K562 (cell line): ENCODE data around the gene CDK11B. TPM values are rescaled to one million over a fixed set of nuclear protein-coding genes. Genes with fewer than 3 reads are reported as not detected.

Experiments used
- CEBPG ChIP-seq, 3 experiments: fragments of 200-800 bp in 1 of 3; sonication (Bioruptor generic) in 1 of 3; sonication (generic) in 1 of 3; formaldehyde crosslinking in 1 of 3; IDR thresholded peaks in 2 of 3; conservative IDR thresholded peaks in 1 of 3; 2 replicates each; pipeline versions ENCODE4 v1.6.1 to v1.8.0; 2016 to 2022; ENCODE audit warnings: missing compliant biosample characterization in 2 of 3, missing genetic modification characterization in 2 of 3, mild to moderate bottlenecking in 1 of 3, missing genetic modification reagents in 1 of 3
- E2F5 ChIP-seq: sonication (generic); formaldehyde crosslinking; IDR thresholded peaks from 2 replicates; pipeline ENCODE4 v1.8.0; 2022; ENCODE audit warnings: mild to moderate bottlenecking, missing genetic modification reagents
- ESRRA ChIP-seq: fragments of 450-650 bp; IDR thresholded peaks from 2 replicates; pipeline ENCODE4 v1.6.1; 2014; ENCODE audit warnings: low read depth, mild to moderate bottlenecking, moderate library complexity, borderline replicate concordance
- ETV1 ChIP-seq: fragments of 450-650 bp; conservative IDR thresholded peaks from 2 replicates; pipeline ENCODE4 v1.6.1; 2016; ENCODE audit warnings: missing genetic modification characterization, control low read depth, low read depth, missing compliant biosample characterization
- GABPB2 ChIP-seq: fragments of 250-450 bp; sonication (Bioruptor Pico); conservative IDR thresholded peaks from 2 replicates; pipeline ENCODE4 v1.5.1; 2021; ENCODE audit warnings: mild to moderate bottlenecking
- GATAD2A ChIP-seq: fragments of 450-650 bp; IDR thresholded peaks from 2 replicates; pipeline ENCODE4 v1.6.1; 2017
- HIVEP1 ChIP-seq: fragments of 250-450 bp; sonication (Bioruptor Pico); IDR thresholded peaks from 2 replicates; pipeline ENCODE4 v1.4.0; 2020; ENCODE audit warnings: mild to moderate bottlenecking
- HLTF ChIP-seq: fragments of 450-650 bp; IDR thresholded peaks from 2 replicates; pipeline ENCODE4 v1.6.1; 2016
- ILK ChIP-seq: fragments of 450-650 bp; IDR thresholded peaks from 2 replicates; pipeline ENCODE4 v1.6.1; 2016; ENCODE audit warnings: missing genetic modification characterization, low read depth, mild to moderate bottlenecking, missing compliant biosample characterization, moderate library complexity, borderline replicate concordance
- MXI1 ChIP-seq: IDR thresholded peaks from 2 replicates; pipeline ENCODE4 v1.6.1; 2011; ENCODE audit warnings: low read depth, mild to moderate bottlenecking, improper control_type of control experiment, low read length
- RCOR1 ChIP-seq, 2 experiments: IDR thresholded peaks; 2 replicates each; pipeline ENCODE4 v1.6.1; 2012; ENCODE audit warnings: low read depth in 2 of 2, low read length in 2 of 2, borderline replicate concordance in 1 of 2, improper control_type of control experiment in 1 of 2
- TCF7 ChIP-seq: sonication (generic); IDR thresholded peaks from 2 replicates; pipeline ENCODE4 v1.6.1; 2016; ENCODE audit warnings: antibody characterized with exemption, borderline replicate concordance
- TRIM28 ChIP-seq: fragments of 450-650 bp; IDR thresholded peaks from 2 replicates; pipeline ENCODE4 v1.6.1; 2017
- ZBTB33 ChIP-seq: sonication (generic); formaldehyde crosslinking; IDR thresholded peaks from 2 replicates; pipeline ENCODE4 v1.8.1; 2023; ENCODE audit warnings: mild to moderate bottlenecking, missing genetic modification reagents
- ZNF655 ChIP-seq: fragments of 250-450 bp; sonication (Bioruptor Pico); IDR thresholded peaks from 2 replicates; pipeline ENCODE4 v1.5.0; 2021
- polyA plus RNA-seq, 8 experiments: library from polyadenylated mRNA; depleted of rRNA in 4 of 8; stranded (reverse) in 5 of 8; unstranded in 3 of 8; fragments of >200 nt; fragmentation: Nextera tagmentation in 2 of 8; fragmentation: Illumina TruSeq in 1 of 8; extraction: Ambion mirVana in 2 of 8; extraction: Trizol in 1 of 8; gene quantifications; 2 replicates each; pipeline versions ENCODE4 v1.2.1 to v1.2.3, GENCODE V29; 2011 to 2014; ENCODE audit warnings: inconsistent platforms in 1 of 8, missing spikeins in 1 of 8
- total RNA-seq, 7 experiments: library from RNA; depleted of rRNA in 6 of 7; stranded (reverse); fragments of >200 nt in 6 of 7; fragmentation: Illumina TruSeq in 2 of 7; extraction: Trizol in 2 of 7; gene quantifications; 2 replicates each; pipeline versions ENCODE4 v1.2.1 to v1.2.3, GENCODE V29; 2011 to 2021; ENCODE audit warnings: low replicate concordance in 1 of 7
- TF ChIP-seq, protein P1 (sequence below), 2 experiments: fragments of 450-650 bp in 1 of 2; IDR thresholded peaks; 2 replicates each; pipeline ENCODE4 v1.6.1; 2011 to 2017; ENCODE audit warnings: low read depth in 2 of 2, antibody characterized with exemption in 1 of 2, borderline replicate concordance in 1 of 2, low read length in 1 of 2, mild to moderate bottlenecking in 1 of 2, mixed read lengths in 1 of 2; ENCODE audit not compliant: control insufficient read depth in 1 of 2
- TF ChIP-seq, protein P2 (sequence below): fragments of 250-450 bp; sonication (Bioruptor Pico); IDR thresholded peaks from 2 replicates; pipeline ENCODE4 v1.8.0; 2022; ENCODE audit warnings: inconsistent platforms, mild to moderate bottlenecking, moderate library complexity, borderline replicate concordance
- TF ChIP-seq, protein P3 (sequence below): fragments of 250-450 bp; sonication (Bioruptor Pico); IDR thresholded peaks from 2 replicates; pipeline ENCODE4 v1.5.0; 2021

CDK11B gene
- total and polyA plus RNA-seq, 9 of the 15 experiments (the other 6 are each of a cell fraction or from before 2014, with no cell fraction given): 2.8 to 52.2 (median 19.5) TPM

GRCh38 chr1:1609822-1610485, 48.9 kb downstream of the CDK11B start (continued):
- no peak for TF ChIP-seq CEBPG (CRISPR knock-in tag; IDR thresholded peaks at IDR 0.05)
- TF ChIP-seq CEBPG (tag; conservative IDR thresholded peaks at IDR 0.05 in 1 of 2, IDR thresholded peaks at IDR 0.05 in 1 of 2): no peak
- no peak for TF ChIP-seq E2F5
- no peak for TF ChIP-seq TRIM28
- TF ChIP-seq ESRRA: no peak
- peak; percentile 84; the same call in 1 of the 2 replicates for TF ChIP-seq HIVEP1 (CRISPR knock-in tag)
- TF ChIP-seq, protein P1, sequence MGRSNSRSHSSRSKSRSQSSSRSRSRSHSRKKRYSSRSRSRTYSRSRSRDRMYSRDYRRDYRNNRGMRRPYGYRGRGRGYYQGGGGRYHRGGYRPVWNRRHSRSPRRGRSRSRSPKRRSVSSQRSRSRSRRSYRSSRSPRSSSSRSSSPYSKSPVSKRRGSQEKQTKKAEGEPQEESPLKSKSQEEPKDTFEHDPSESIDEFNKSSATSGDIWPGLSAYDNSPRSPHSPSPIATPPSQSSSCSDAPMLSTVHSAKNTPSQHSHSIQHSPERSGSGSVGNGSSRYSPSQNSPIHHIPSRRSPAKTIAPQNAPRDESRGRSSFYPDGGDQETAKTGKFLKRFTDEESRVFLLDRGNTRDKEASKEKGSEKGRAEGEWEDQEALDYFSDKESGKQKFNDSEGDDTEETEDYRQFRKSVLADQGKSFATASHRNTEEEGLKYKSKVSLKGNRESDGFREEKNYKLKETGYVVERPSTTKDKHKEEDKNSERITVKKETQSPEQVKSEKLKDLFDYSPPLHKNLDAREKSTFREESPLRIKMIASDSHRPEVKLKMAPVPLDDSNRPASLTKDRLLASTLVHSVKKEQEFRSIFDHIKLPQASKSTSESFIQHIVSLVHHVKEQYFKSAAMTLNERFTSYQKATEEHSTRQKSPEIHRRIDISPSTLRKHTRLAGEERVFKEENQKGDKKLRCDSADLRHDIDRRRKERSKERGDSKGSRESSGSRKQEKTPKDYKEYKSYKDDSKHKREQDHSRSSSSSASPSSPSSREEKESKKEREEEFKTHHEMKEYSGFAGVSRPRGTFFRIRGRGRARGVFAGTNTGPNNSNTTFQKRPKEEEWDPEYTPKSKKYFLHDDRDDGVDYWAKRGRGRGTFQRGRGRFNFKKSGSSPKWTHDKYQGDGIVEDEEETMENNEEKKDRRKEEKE (IDR thresholded peaks at IDR 0.05; ENCODE audit: borderline replicate concordance in 1 of 2, control insufficient read depth in 1 of 2, low read depth in 2 of 2, low read length in 1 of 2): no peak
- no peak for TF ChIP-seq ILK (tag)
- TF ChIP-seq, protein P2, sequence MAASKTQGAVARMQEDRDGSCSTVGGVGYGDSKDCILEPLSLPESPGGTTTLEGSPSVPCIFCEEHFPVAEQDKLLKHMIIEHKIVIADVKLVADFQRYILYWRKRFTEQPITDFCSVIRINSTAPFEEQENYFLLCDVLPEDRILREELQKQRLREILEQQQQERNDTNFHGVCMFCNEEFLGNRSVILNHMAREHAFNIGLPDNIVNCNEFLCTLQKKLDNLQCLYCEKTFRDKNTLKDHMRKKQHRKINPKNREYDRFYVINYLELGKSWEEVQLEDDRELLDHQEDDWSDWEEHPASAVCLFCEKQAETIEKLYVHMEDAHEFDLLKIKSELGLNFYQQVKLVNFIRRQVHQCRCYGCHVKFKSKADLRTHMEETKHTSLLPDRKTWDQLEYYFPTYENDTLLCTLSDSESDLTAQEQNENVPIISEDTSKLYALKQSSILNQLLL (CRISPR knock-in tag): no peak
- TF ChIP-seq, protein P3, sequence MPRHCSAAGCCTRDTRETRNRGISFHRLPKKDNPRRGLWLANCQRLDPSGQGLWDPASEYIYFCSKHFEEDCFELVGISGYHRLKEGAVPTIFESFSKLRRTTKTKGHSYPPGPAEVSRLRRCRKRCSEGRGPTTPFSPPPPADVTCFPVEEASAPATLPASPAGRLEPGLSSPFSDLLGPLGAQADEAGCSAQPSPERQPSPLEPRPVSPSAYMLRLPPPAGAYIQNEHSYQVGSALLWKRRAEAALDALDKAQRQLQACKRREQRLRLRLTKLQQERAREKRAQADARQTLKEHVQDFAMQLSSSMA (CRISPR knock-in tag): no peak
- no peak for TF ChIP-seq HLTF
- TF ChIP-seq ETV1 (tag): peak; percentile 62
- TF ChIP-seq TCF7: no peak
- TF ChIP-seq MXI1: no peak
- TF ChIP-seq GATAD2A: no peak
- TF ChIP-seq ZBTB33 (CRISPR knock-in tag): peak; percentile 25; the same call in 1 of the 2 replicates
- no peak for TF ChIP-seq RCOR1 (IDR thresholded peaks at IDR 0.05; ENCODE audit: borderline replicate concordance in 1 of 2, low read depth in 2 of 2, low read length in 2 of 2)
- no peak for TF ChIP-seq GABPB2 (CRISPR knock-in tag)
- TF ChIP-seq ZNF655 (CRISPR knock-in tag): no peak
